ENCODE results near the gene DCP1B.

Gene DCP1B

DNA sequence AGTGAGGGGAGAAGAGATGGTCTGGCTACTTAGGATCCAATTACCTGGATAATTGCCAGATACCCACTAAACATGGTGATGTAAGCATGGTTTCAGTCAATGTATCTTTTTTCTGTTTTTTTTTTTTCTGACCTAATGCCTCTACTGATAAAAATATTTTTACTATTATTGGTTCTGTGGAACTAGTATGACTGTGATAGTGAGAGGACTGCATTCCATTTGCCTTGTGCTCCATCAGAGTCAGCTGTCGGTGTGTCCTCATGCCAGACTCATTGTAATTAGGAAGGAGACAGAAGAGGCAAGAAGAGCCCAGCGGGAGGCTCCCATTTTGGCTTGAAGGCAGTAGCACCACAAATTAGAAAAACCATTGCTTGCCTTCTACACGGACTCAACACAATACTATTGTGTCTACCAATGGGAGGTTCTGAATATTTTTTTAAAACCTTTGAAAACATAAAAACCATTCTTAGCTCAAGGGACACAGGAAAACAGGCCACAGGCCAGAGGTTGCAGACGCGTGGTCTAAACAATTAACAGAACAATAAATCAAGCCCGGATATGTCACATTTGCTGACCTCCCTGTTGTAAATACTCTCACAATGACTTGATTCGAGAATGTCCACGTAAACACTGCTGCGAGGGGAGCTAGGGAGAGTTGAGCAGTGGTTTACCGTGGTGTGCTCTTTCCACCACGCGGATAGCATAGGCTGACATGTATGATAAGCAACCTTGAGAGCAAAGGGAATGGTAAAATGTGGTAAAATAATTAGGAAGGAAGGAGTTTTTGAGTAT is 13.5 kb upstream of the DCP1B start:
- peak; percentile 74 for DNase-seq (ENCODE audit: low read depth, low spot score)

DNA sequence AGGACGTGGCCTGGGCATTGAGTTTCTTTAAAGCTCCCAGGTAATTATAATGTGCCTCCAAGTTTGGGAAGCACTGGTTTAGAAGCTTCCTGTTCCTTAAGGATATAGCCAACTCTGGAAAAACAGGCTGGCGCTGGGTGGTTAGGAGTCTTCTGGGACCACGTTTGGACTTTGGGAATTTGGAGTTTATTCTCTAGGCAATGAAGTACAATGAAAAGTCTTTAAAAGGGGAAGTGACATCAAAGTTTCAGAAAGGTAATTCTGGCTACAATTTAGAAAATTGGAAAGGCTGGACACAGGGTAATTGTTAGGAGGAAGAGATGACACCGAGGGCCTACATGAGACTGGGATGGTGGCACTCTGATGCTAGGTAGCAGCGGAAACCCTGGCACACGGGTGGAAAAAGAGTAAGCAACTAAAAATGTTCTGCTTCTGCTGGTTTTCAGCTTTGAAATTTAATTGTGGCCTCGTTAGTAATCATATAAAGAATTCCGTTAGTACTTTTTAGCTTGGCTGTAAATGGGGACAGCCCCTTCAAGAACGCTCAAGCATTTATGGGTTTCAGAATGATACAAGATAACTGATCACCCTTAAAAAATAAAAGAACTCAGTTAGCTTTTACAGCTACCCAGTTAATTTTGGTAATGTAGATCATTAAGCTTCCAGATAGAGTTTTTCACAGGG is 12.7 kb upstream of the DCP1B start:
- no peak for DNase-seq (ENCODE audit: low read depth, low spot score)

DNA sequence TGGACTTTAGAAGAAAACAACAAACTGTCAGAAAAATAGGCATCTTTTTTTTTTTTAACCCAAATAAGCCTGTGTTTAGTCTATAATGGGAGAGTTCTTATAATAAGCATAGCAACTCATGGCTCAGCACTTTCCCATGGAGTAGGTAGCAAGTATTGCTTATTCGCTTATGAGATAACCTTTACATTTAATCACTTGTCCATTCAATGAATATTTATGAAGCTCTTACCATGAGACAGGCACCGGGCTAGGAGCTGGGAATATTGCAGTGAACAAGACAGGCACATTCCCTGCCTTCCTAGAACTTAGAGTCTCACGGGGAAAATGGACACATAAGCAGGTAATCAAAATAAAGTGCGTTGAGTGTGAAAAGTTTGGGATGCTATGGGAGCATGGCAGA is 10.0 kb upstream of the DCP1B start:
- no peak for DNase-seq (ENCODE audit: low read depth, low spot score)

DNA sequence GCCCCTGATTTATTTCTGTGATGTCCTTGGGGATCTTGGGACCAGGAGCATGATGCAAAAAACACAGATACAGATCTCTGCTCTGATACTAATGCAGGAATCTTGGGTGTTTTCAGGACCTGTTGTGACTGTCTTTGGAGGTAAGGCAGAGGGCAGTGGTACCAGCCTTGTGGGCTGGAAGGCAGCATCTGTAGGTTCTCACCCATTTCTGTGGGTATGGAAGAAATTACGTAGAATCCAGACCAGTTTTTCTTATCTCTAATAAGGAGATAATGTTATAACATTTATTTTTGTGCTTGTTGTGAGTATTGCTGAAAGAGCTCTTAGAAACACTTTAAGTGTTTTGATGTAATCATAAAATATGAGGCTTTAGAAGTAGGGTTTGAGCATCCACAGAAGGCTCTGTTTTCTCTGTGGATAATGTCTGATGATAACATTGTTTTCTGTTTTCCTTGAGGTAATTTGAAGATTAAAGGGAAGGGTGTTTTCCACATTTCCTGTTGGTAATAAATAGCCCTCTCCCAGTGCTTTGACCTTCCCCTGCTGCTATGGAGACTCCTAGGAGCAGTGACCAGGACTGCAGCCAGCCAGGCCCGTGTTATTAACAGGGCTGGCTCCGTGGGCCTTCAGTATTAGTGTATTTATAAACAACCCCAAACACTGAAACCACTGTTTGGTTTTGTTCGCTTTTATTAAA is 9.4 kb upstream of the DCP1B start:
- no peak for DNase-seq (ENCODE audit: low read depth, low spot score)

DNA sequence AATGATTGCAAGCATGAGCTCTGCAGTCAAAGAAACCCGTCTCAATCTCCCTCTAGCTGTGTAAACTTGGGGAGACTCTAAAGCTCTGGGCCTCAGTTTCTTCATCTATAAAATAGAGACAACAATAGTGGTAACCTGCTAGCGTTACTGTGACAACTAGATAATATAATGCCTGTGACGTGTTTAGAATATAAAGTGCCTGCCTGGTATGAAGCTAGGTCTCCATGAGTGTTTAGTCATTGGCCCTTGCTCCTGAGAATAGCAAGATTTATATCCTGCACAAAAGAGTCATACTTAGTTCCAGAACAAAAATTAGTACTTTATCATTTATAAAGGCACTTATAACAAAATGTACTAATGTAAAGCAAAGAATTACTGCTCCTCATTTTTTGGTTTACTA is 8.8 kb upstream of the DCP1B start:
- DNase-seq (ENCODE audit: low read depth, low spot score): no peak

DNA sequence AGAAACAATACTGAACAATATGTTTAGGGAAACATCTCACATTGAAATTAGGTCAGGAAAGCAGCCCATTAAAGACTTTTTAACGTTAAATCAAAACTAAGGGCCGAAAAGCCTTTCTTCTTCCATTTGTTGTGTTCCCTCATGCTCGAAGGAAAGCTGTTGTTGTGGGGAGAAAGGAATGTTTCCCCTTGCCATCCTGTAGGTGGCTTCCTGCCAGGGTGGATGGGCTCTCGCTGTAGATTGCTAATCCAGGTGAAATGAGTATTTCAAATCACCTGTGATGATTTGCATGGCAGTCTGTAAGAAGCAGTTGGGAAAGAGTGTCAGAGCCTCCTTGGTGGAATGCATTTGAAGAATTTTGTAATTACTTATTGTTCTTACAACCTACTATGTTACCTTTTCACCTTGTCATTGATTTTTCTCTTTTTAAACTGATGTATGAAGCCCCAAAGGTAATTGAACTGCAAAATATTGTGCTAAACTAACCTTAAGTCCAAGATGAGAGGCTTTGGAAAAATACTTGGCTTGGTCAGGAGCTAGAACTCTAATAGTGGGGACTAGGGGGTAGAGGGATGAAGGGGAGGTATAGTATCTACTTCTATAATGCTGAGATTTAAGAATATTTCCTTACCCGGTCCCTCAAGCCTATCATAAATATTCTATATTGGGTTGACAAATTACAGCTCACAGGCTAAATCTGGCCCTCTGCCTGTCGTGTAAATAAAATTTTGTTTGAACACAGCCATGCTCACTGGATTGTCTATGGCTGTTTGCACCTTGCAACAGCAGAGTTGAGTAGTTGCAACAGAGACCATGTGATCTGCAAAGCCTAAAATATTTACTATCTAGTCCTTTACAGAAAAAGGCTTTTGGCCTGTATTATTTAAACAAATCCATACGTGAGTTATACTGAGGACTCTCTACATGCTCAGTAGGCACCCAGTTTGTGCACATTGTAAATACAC is 7.7 kb upstream of the DCP1B start:
- no peak for DNase-seq (ENCODE audit: low read depth, low spot score)

DNA sequence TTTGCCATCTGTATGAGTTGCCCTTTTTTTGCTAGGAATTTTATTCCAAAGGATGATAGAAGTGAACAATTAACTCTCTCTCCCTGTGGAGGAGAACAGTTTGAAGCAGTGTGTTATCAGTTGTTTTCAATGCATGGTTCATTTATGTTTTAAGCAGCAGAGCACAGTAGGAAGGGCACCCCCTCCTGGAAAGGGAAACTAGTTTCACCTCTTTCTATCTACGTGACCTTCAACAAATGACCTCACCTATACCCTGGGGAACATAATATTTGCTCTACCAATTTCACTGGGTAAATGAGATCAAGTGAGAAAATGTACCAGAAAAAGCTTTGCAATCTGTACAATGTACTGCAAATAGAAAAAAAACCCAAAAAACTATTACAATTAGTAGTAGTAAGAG is 5.4 kb upstream of the DCP1B start:
- DNase-seq (ENCODE audit: low read depth, low spot score): no peak

DNA sequence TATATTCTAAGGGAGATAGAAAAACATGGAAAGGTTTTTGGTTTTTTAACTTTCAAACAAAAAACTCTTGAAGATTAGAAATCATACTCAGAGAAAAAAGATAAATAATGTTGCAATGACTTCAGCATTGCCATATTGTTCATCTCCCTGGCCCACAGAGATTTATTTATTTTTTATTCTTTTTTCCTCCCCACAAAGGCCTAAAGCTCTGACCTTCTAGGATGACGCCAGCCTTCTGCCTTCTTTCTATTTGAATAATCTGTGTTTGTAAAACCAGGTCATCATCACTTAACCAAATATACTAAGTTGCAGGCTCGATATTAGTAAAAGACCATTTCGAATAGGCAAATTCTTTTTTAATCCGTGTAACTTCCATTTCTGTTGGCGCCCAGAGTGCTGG is 4.4 kb upstream of the DCP1B start:
- no peak for DNase-seq (ENCODE audit: low read depth, low spot score)

DNA sequence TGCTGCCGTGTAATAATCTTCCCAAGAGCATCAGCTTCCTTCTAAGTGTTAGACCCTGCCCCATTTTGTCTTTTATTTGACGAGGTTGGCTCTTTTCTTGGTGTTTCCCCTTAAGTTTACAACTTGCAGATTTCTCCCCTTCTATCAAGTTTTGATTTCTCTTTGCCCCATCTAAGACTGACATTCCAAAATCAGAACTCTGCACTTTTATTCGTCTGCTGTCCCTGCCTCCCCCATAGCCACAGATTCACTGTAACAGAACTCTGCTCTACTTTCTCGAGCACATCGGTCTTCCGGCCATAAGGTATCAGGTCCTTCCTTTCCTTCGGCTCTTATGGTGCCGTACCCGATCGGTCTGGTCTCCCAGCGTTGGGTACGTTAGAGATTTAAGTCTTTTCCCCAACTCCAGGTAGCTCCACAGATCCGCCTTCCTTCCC is 563 bp downstream of the DCP1B start:
- no peak for DNase-seq (ENCODE audit: low read depth, low spot score)

DNA sequence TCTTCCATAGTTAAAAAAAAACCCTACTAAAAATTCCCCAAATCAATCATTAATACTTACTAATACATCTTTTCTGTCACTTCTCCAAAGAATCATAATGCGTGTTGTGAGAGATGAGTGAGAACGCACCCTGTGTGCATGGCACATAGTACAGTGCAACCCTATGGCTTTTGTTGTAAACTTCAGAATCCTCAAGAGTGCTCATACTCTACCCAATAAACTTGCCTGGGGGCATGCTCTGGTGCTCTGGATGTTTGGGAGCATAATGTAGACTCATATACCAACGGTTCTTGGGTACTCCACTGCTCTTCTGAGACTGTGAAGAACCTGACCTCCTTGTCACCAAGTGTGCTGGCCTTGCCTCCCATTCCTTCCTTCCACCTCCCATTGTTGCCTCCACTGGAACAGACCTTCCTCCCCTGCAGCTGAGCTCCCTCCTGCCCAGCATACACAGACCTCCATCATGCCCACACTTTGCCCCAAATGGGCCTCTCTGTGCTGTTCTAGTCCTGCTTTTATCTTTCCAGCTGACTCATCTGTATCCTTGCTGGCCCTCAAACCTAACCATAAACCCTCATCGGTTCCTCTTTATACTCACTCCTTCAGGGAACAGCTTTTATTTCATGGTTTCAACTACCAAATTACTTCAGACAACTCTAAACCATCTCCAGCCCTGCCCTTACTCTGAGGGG is 8.9 kb downstream of the DCP1B start:
- no peak for DNase-seq (ENCODE audit: low read depth, low spot score)

DNA sequence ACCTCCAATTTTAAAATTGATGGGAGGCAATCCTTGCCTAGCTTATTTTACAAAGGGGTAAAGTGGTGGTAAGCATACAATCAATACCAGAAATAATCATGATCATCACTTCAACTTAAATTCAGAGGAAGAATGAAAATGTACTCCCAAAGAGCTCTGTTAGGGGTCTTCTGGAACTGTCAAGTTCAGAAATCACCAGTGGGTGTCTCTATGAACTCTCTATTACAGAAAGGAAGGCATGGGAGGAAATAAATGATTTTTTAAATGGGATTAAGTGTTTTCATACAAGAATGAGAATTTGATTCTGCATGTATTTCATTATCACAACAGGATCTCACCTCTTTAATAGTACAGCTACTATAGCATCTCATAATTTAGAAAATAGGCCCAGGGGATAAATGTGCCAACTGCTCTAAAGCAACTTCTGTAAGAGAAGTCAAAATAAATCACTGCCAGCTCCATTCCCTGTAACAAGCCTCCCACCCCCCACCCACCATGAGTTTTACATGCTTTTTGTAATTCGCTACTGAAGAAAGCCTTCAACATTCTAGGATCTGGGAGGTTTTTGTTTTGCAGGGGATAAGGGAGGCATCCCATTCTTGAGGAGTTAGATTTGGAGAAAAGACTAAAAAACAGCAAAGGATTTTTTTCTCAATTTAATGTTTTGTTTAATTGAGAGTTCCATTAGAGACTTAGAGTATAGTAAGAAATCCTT is 9.7 kb downstream of the DCP1B start:
- no peak for DNase-seq (ENCODE audit: low read depth, low spot score)

DNA sequence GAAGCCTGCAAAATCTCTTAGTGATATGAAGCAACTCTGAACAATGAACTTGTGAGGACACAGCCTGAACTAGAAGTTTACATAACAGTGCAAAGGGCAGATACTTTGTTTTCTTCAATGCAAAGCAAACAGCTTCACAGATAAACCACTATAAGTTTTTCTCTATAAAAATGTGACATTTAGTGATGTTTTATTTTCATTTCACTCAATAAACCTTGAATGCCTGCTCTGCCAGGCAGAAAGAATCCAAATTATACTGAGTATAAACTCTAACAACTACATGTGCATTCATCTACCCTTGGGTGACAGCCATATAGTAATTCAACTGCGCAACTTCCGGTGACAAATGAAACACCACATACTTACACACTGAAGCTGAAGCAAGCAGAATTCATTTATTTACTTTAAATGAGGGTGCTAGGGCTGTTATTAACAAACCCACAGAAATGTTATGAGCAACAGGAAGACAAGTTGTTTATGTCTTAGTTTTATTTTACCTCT is 10.3 kb downstream of the DCP1B start:
- DNase-seq (ENCODE audit: low read depth, low spot score): no peak

DNA sequence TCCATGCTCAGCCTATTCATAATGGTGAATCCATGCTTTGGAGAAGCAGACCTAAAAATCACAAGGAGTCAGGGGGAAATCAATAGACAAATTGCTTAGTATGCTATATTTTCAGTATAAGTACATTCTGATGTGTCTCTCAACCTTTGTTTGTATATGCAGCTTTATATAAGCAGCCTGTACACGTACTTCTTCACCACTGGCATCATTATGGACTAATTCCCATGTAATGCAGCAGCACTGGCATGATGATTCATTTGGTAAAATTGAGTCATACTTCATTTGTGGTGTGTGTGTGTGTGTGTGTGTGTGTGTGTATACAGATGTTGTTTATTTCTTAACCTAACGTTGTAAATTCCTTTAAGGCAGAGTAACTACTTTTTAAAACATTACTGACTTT is 10.9 kb downstream of the DCP1B start:
- no peak for DNase-seq (ENCODE audit: low read depth, low spot score)

DNA sequence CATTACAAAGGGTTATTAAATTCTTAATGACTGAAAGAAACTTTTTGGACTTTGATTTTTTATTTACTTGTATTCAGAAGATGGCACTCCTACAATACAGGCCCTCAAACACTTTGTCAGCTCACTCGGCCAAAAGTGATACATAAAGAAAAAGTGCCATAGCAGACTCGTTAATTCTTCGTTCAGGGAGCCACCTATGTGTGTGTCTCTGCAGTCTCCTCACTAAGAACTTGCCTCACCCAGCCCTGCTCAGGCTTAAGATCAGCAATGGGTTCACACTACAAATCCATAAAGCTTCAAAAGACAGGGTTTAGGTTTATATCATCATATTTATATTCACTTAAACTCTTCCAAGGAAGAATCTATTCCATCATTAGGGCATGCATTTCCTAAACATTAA is 11.5 kb downstream of the DCP1B start:
- no peak for DNase-seq (ENCODE audit: low read depth, low spot score)

DNA sequence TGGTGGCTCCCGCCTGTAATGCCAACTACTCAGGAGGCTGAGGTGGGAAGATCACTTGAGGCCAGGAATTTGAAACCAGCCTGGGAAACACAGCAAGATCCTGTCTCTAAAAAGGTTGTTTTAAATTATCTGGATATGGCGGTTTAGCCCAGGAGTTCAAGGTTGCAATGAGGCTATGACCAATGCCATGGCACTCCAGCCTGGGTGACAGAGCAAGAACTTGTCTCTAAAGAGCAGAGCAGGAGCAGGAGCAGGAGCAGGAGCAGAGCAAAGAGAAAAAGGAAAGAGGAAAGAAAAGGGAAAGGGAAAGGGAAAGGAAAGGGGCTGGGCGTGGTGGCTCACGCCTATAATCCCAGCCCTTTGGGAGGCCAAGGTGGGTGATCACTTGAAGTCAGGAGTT is 15.1 kb downstream of the DCP1B start:
- DNase-seq (ENCODE audit: low read depth, low spot score): no peak

DNA sequence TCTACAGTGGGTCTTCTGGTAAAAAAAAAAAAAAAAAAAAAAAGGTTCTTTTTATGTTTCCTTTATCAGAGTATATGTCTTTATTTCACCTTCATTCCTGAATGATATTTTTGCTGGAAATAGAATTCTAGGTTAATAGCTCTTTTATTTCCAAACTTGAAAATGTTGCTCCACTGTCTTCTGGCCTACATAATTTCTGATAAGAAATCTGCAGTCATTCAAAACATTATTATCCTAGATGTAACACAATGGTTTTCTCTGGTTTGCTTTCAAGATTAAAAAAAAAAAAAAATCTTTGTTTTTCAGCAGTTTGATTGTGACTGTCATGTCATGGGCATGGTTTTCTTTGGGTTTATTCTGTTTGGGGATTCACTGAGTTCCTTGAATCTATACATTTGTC is 19.5 kb downstream of the DCP1B start:
- no peak for DNase-seq (ENCODE audit: low read depth, low spot score)

DNA sequence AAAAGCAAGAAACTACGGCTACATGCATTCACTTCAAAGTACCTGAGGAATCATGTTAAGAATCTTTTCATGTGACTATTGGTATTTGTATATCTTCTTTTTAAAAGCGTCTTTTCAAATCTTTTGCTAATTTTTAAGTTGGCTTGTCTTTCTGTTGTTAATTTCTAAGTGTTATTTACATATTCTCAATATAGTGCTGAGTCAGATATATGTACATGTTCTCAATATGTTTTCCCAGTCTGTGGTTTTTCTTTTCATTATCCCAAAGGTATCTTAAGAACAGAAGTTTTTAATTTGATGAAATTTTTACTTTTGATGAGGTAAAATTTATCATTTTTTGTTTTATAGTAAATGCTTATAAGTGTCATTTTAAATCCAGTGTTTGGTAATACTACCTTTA is 24.0 kb downstream of the DCP1B start:
- DNase-seq (ENCODE audit: low read depth, low spot score): no peak

DNA sequence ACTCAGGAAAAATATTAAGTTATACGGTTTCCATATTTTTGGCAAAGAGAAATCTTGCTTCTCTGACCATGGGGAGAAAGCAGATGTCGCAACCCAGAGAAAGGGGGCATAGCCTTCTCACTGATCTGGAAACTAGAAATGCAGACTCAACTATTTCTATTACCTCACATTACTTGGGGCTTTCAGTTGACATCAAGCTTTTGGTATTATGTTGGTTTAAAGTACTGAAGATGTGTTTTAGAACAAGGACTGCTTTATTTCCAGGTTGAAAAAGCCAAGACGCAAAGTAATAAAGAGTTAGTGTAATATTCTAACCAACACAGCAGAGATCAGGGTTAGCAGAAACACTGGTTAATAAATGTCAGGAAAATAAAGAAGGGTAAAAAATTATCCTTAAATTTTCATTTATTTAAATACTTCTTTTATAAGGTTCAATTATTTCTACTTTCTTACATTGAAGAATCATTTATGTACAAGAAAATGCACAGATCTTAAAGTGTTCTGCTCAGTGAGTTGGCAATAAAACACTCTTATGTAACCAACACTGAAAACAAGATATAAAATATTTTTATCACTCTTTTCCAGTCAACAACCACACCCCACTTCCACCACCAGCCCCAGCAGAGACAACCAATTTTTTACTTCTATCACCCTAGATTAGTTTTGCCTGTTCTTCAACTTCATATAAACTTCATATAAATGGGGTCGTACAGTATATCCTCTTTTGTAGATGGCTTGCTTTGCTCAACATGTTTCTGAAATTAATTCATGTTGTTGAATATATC is 26.0 kb downstream of the DCP1B start:
- no peak for DNase-seq (ENCODE audit: low read depth, low spot score)

DNA sequence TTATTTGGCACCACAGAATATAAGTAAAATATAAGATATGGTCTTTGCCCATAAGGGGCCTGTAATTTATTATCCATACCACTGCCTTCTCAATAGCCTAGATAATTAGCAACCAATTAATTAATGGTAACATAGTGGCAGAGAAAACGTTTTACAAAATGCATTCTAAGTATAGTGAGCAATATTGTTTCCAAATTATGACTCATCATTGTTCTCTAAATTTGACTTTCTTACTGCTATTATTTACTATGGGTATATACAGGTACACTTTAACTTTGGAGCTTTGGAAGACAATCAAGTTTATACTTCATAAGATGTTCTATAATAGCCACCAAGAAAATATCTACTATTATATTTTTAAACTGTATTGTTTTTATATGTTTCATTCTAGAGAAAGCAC is 26.7 kb downstream of the DCP1B start:
- no peak for DNase-seq (ENCODE audit: low read depth, low spot score)

Data from ELF-1 (cell line).